ENCODE results near the gene AKAP3. TPM values are rescaled to one million over a fixed set of nuclear protein-coding genes. Genes with fewer than 3 reads are reported as not detected.

AKAP3 gene
- total and polyA plus RNA-seq, 10 of the 15 experiments (the other 5 are each of a cell fraction or from before 2014, with no cell fraction given) = 0.40 to 2.4 (median 1.3) TPM

DNA sequence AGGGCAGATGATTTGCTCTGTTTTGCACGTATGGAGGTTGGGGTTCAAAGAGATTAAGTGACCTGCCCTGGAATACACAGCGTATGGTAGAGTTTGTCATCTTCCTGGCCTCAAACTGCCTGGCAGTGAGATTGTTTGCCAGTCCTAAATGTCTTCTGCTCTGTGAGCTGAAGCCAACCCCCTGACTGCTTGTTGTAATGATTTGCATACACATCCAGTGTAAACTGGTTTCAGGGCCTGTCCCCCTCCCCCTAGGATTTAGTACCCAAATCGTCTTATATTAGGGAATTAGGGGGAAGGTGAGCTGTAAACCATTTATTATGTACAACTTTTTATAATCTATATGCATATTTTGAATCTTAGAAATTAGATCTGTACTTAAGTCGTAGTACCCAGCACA lies 38.4 kb downstream of the AKAP3 start (continued):
- TF ChIP-seq, protein P1, sequence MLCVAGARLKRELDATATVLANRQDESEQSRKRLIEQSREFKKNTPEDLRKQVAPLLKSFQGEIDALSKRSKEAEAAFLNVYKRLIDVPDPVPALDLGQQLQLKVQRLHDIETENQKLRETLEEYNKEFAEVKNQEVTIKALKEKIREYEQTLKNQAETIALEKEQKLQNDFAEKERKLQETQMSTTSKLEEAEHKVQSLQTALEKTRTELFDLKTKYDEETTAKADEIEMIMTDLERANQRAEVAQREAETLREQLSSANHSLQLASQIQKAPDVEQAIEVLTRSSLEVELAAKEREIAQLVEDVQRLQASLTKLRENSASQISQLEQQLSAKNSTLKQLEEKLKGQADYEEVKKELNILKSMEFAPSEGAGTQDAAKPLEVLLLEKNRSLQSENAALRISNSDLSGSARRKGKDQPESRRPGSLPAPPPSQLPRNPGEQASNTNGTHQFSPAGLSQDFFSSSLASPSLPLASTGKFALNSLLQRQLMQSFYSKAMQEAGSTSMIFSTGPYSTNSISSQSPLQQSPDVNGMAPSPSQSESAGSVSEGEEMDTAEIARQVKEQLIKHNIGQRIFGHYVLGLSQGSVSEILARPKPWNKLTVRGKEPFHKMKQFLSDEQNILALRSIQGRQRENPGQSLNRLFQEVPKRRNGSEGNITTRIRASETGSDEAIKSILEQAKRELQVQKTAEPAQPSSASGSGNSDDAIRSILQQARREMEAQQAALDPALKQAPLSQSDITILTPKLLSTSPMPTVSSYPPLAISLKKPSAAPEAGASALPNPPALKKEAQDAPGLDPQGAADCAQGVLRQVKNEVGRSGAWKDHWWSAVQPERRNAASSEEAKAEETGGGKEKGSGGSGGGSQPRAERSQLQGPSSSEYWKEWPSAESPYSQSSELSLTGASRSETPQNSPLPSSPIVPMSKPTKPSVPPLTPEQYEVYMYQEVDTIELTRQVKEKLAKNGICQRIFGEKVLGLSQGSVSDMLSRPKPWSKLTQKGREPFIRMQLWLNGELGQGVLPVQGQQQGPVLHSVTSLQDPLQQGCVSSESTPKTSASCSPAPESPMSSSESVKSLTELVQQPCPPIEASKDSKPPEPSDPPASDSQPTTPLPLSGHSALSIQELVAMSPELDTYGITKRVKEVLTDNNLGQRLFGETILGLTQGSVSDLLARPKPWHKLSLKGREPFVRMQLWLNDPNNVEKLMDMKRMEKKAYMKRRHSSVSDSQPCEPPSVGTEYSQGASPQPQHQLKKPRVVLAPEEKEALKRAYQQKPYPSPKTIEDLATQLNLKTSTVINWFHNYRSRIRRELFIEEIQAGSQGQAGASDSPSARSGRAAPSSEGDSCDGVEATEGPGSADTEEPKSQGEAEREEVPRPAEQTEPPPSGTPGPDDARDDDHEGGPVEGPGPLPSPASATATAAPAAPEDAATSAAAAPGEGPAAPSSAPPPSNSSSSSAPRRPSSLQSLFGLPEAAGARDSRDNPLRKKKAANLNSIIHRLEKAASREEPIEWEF (IDR thresholded peaks at IDR 0.05; ENCODE audit: insufficient replicate concordance, low read depth, low read length) = no peak
- TF ChIP-seq TARDBP (IDR thresholded peaks at IDR 0.05; ENCODE audit: borderline replicate concordance) = no peak

DNA sequence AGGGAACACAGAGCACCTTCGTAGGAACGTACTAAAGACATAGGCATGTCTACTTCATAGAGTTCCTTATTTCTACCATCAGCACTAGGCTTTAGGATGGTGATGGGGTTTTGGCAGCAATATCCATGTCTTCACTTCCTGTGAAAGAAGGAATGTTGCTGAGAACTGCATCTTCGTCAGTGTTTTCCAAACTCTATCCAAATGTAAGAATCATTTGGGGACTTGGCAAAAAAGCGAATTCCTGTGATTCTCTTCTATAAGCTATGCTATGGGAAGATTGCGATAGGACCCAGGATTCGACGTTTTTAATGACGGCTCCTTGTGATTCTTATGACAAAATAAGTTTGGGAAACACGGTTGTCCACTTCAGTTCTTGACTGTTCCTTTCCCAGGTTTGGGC lies 39.8 kb downstream of the AKAP3 start:
- Histone ChIP-seq H4K20me1 (ENCODE audit: control insufficient read depth, insufficient read depth) (no peaks in the 10 kb centered on the region), H3K4me3 (no peak overlapping the region), H3K27ac (ENCODE audit: control insufficient read depth, insufficient read depth) (no peak overlapping the region), H3K36me3 (ENCODE audit: control insufficient read depth in 2 of 2, insufficient read depth in 2 of 2, low read length in 1 of 2) (peaks cover 1 to 14% of the 10 kb centered on the region in 2 experiments; a peak in 3 of 4 replicates), H3K4me2 (ENCODE audit: control insufficient read depth, insufficient read depth) (no peak overlapping the region), H3K27me3 (replicated peaks in 1 of 2; ENCODE audit: control insufficient read depth in 2 of 2, insufficient read depth in 2 of 2, low read length in 1 of 2) (no peaks in the 10 kb centered on the region), H2AFZ (ENCODE audit: control insufficient read depth, low read depth, low read length) (no peak overlapping the region), H3K9ac (ENCODE audit: control insufficient read depth, insufficient read depth, low read length) (no peak overlapping the region), H3K79me2 (ENCODE audit: control insufficient read depth, insufficient read depth, low read length) (peaks cover 9% of the 10 kb centered on the region), H3K4me1 (ENCODE audit: control insufficient read depth, insufficient read depth, low read length) (no peaks in the 10 kb centered on the region), H3K9me3 (replicated peaks; ENCODE audit: control insufficient read depth, insufficient read depth, low read length) (no peaks in the 10 kb centered on the region)
- FAIRE-seq (no peak), ATAC-seq (no peak), DNase-seq (ENCODE audit: low read depth, low spot score) (no peak)
- ChIA-PET CTCF (interaction anchor here (0.9 kb wide), 1 partner anchor 45 kb away, joined by 3 read pairs; no protein-coding TSS in a partner anchor), RAD21 (ENCODE audit: unreplicated experiment) (no interaction called here), SMC1A (ENCODE audit: uncharacterized antibody, unreplicated experiment) (no interaction called here), POLR2A (no interaction called here)
- BruUV-seq (replicated peaks) = no TSS peak
- in situ Hi-C loops (cut with MboI) = no loop called here
- TF ChIP-seq RCOR1 (conservative IDR thresholded peaks at IDR 0.05; ENCODE audit: low read depth, low read length) (no peak), ASH2L (IDR thresholded peaks at IDR 0.05; ENCODE audit: borderline replicate concordance, low read depth) (no peak)
- intact Hi-C loops (cut with micrococcal nuclease; ENCODE audit: unreplicated experiment) = loop anchor here (10.0 kb wide), 1 partner anchor 146 kb away; no protein-coding TSS in a partner anchor
- 94% methylated on average over 9 of the region's 9 CpGs for WGBS (ENCODE audit: insufficient coverage, insufficient replicate concordance, low lambda C conversion rate, missing lambda C conversion rate)
